GM19468 (cell line): ENCODE results near the gene JADE3.

Source experiments
- ATAC-seq: cut with Tn5 transposase; IDR thresholded peaks from one replicate; pipeline ENCODE4 v1.9.1; 2021; ENCODE audit warnings: mild to moderate bottlenecking, moderate library complexity, moderate number of reproducible peaks; ENCODE audit not compliant: unreplicated experiment; ENCODE audit errors: extremely low read depth

JADE3 gene

GRCh38 chrX:46912098-46912602 is at the start of gene JADE3:
JADE3 (plus strand) TSS chrX:46912421; CDS start chrX:46984895, 72,474 bp downstream.
- ATAC-seq = no peak

GRCh38 chrX:46863072-46863471 is 49.1 kb upstream of the JADE3 start:
- no peak for ATAC-seq

GRCh38 chrX:46864606-46865005 is 47.6 kb upstream of the JADE3 start:
- no peak for ATAC-seq

GRCh38 chrX:46865281-46865680 is 46.9 kb upstream of the JADE3 start:
- ATAC-seq = no peak

GRCh38 chrX:46866726-46867125 is 45.5 kb upstream of the JADE3 start:
- no peak for ATAC-seq

GRCh38 chrX:46873746-46874145 is 38.5 kb upstream of the JADE3 start:
- ATAC-seq = no peak

- no peak for ATAC-seq
Observed at GRCh38 chrX:46876901-46877300, 35.3 kb upstream of the JADE3 start.

GRCh38 chrX:46882266-46882665 is 30.0 kb upstream of the JADE3 start:
- no peak for ATAC-seq

GRCh38 chrX:46884799-46885198 is 27.4 kb upstream of the JADE3 start:
- ATAC-seq = peak; percentile 19

- ATAC-seq = no peak
Observed at GRCh38 chrX:46898207-46898606, 14.0 kb upstream of the JADE3 start.

- ATAC-seq = peak; percentile 45
Observed at GRCh38 chrX:46903458-46904242, 8.6 kb upstream of the JADE3 start.

- ATAC-seq = no peak
Observed at GRCh38 chrX:46904626-46905025, 7.6 kb upstream of the JADE3 start.

GRCh38 chrX:46910415-46910814 is 1.8 kb upstream of the JADE3 start:
- ATAC-seq = no peak

- ATAC-seq = no peak
Observed at GRCh38 chrX:46912603-46913491, 626 bp downstream of the JADE3 start.

- no peak for ATAC-seq
Observed at GRCh38 chrX:46913667-46914066, 1.4 kb downstream of the JADE3 start.

- no peak for ATAC-seq
Observed at GRCh38 chrX:46916273-46916672, 4.1 kb downstream of the JADE3 start.

- no peak for ATAC-seq
Observed at GRCh38 chrX:46917622-46918021, 5.4 kb downstream of the JADE3 start.

- ATAC-seq = no peak
Observed at GRCh38 chrX:46918434-46918833, 6.2 kb downstream of the JADE3 start.

GRCh38 chrX:46920235-46920634 is 8.0 kb downstream of the JADE3 start:
- ATAC-seq = no peak

GRCh38 chrX:46922611-46923010 is 10.4 kb downstream of the JADE3 start:
- ATAC-seq = no peak

GRCh38 chrX:46927718-46928117 is 15.5 kb downstream of the JADE3 start:
- ATAC-seq = no peak
